GM12891 (cell line): ENCODE results near the gene RBM20.

Experiments
- PAX5 ChIP-seq: IDR thresholded peaks from 2 replicates; pipeline ENCODE4 v1.6.1; 2011; ENCODE audit warnings: low read length, moderate library complexity, mild to moderate bottlenecking; ENCODE audit not compliant: insufficient read depth, severe bottlenecking
- POLR2A ChIP-seq: IDR thresholded peaks from 2 replicates; pipeline ENCODE4 v1.6.1; 2011; ENCODE audit warnings: low read depth, low read length, control low read depth
- POLR2AphosphoS5 ChIP-seq: IDR thresholded peaks from 2 replicates; pipeline ENCODE4 v1.6.1; 2011; ENCODE audit warnings: low read depth, low read length, control low read depth
- POU2F2 ChIP-seq: IDR thresholded peaks from 2 replicates; pipeline ENCODE4 v1.6.1; 2011; ENCODE audit warnings: low read depth, mild to moderate bottlenecking, control low read depth, low read length, moderate library complexity
- SPI1 ChIP-seq: IDR thresholded peaks from 2 replicates; pipeline ENCODE4 v1.6.1; 2011; ENCODE audit warnings: low read depth, low read length, control low read depth
- TAF1 ChIP-seq: IDR thresholded peaks from 2 replicates; pipeline ENCODE4 v1.6.1; 2011; ENCODE audit warnings: low read depth, low read length, control low read depth

GRCh38 chr10:110694820-110695538, 50.8 kb downstream of the RBM20 start:
- TF ChIP-seq POLR2A (no peak), TAF1 (no peak), POLR2AphosphoS5 (no peak), SPI1 (no peak), POU2F2 (no peak), PAX5 (no peak)
